ENCODE results near the gene METTL15. TPM values are rescaled to one million over a fixed set of nuclear protein-coding genes. Genes with fewer than 3 reads are reported as not detected.

METTL15 gene
- total and polyA plus RNA-seq, 4 donors: 3.4 to 36.3 (median 9.0) TPM

GRCh38 chr11:28303477-28304191 is 195.4 kb downstream of the METTL15 start:
- DNase-seq: no peak
- Histone ChIP-seq H3K9ac (ENCODE audit: insufficient read depth in 1 of 2, low read length in 2 of 2) (no peak overlapping the region), H3K4me3 (no peak overlapping the region), H3K36me3 (ENCODE audit: control insufficient read depth in 4 of 4, insufficient read depth in 4 of 4, low read length in 4 of 4) (peaks cover 0 to 3% (median 1%) of the 10 kb centered on the region in 4 donors), H3K27me3 (ENCODE audit: control insufficient read depth in 3 of 3, insufficient read depth in 3 of 3, low read length in 2 of 3) (no peaks in the 10 kb centered on the region), H3K27ac (ENCODE audit: low read depth in 1 of 2, low read length in 1 of 2) (no peak overlapping the region), H3K9me3 (ENCODE audit: control insufficient read depth in 4 of 4, insufficient read depth in 3 of 4, low read length in 3 of 4) (no peaks in the 10 kb centered on the region), H3K4me1 (ENCODE audit: control insufficient read depth in 5 of 5, insufficient read depth in 5 of 5, low read length in 5 of 5) (no peaks in the 10 kb centered on the region)
- ATAC-seq (ENCODE audit: insufficient read depth, low FRiP score): no peak
- no peak for TF ChIP-seq CTCF (IDR thresholded peaks at IDR 0.05; ENCODE audit: control extremely low read depth, extremely low read depth)
- 92 to 94% methylated on average over 2 of the region's 2 CpGs for whole genome bisulfite sequencing, 2 donors

- no peaks in the 10 kb centered on the region for H3K27me3 ChIP-seq (ENCODE audit: control insufficient read depth in 3 of 3, insufficient read depth in 3 of 3, low read length in 2 of 3)
- no peak for TF ChIP-seq CTCF (IDR thresholded peaks at IDR 0.05; ENCODE audit: control extremely low read depth, extremely low read depth)
- DNase-seq: no peak
- no peaks in the 10 kb centered on the region for H3K4me1 ChIP-seq (ENCODE audit: control insufficient read depth in 5 of 5, insufficient read depth in 5 of 5, low read length in 5 of 5)
- no peaks in the 10 kb centered on the region for H3K9me3 ChIP-seq (ENCODE audit: control insufficient read depth in 4 of 4, insufficient read depth in 3 of 4, low read length in 3 of 4)
- 92 to 99% methylated on average over 1 of the region's 1 CpG for WGBS, 2 donors
- no peak for ATAC-seq (ENCODE audit: insufficient read depth, low FRiP score)
- no peak overlapping the region for H3K9ac ChIP-seq (ENCODE audit: insufficient read depth in 1 of 2, low read length in 2 of 2)
- H3K27ac ChIP-seq (ENCODE audit: low read depth in 1 of 2, low read length in 1 of 2): no peak overlapping the region
- H3K4me3 ChIP-seq: no peak overlapping the region
- H3K36me3 ChIP-seq (ENCODE audit: control insufficient read depth in 4 of 4, insufficient read depth in 4 of 4, low read length in 4 of 4): peaks cover 0 to 6% (median 0%) of the 10 kb centered on the region in 4 donors
Measured at GRCh38 chr11:28315440-28315839, 207.3 kb downstream of the METTL15 start.

- ATAC-seq (ENCODE audit: insufficient read depth, low FRiP score): no peak
Measured at GRCh38 chr11:28318871-28319270, 210.7 kb downstream of the METTL15 start.

More at GRCh38 chr11:28318871-28319270, 210.7 kb downstream of the METTL15 start:
- H3K9ac ChIP-seq (ENCODE audit: insufficient read depth in 1 of 2, low read length in 2 of 2): no peak overlapping the region
- WGBS, 2 donors: 91 to 95% methylated on average over 3 of the region's 3 CpGs
- no peak overlapping the region for H3K4me3 ChIP-seq
- H3K27ac ChIP-seq (ENCODE audit: low read depth in 1 of 2, low read length in 1 of 2): no peak overlapping the region
- no peak for TF ChIP-seq CTCF (IDR thresholded peaks at IDR 0.05; ENCODE audit: control extremely low read depth, extremely low read depth)
- no peak for DNase-seq
- H3K27me3 ChIP-seq (ENCODE audit: control insufficient read depth in 3 of 3, insufficient read depth in 3 of 3, low read length in 2 of 3): no peaks in the 10 kb centered on the region
- H3K4me1 ChIP-seq (ENCODE audit: control insufficient read depth in 5 of 5, insufficient read depth in 5 of 5, low read length in 5 of 5): no peaks in the 10 kb centered on the region
- peaks cover 0 to 4% (median 0%) of the 10 kb centered on the region in 4 donors for H3K36me3 ChIP-seq (ENCODE audit: control insufficient read depth in 4 of 4, insufficient read depth in 4 of 4, low read length in 4 of 4)
- no peaks in the 10 kb centered on the region for H3K9me3 ChIP-seq (ENCODE audit: control insufficient read depth in 4 of 4, insufficient read depth in 3 of 4, low read length in 3 of 4)
